RWPE2 (cell line): Measurements from ENCODE around the gene CCL17.

ENCODE experiments used
- ATAC-seq: fragments of 200-7000 bp; cut with Tn5 transposase; 3 replicates; pipeline ENCODE4 v1.9.1; 2021; ENCODE audit warnings: low read depth
- DNase-seq: peaks from one replicate; pipeline ENCODE4 v3.0.0-alpha.2; 2020; ENCODE audit warnings: low spot score
- H3K27ac ChIP-seq: fragments of 450-650 bp; 2 replicates; pipeline ENCODE4 v1.5.1; 2017; ENCODE audit warnings: mild to moderate bottlenecking; ENCODE audit not compliant: poor library complexity, severe bottlenecking
- H3K27me3 ChIP-seq: fragments of 250-450 bp; sonication (Bioruptor Pico); 2 replicates; pipeline ENCODE4 v1.5.1; 2021; ENCODE audit warnings: mild to moderate bottlenecking, moderate library complexity; ENCODE audit not compliant: insufficient read depth, poor library complexity, severe bottlenecking
- H3K36me3 ChIP-seq: fragments of 250-450 bp; sonication (Bioruptor Pico); 2 replicates; pipeline ENCODE4 v1.5.1; 2020; ENCODE audit warnings: low read depth, mild to moderate bottlenecking, moderate library complexity
- H3K4me1 ChIP-seq: fragments of 250-450 bp; sonication (Bioruptor Pico); 2 replicates; pipeline ENCODE4 v1.5.1; 2021; ENCODE audit warnings: mild to moderate bottlenecking, moderate library complexity; ENCODE audit not compliant: insufficient read depth, poor library complexity, severe bottlenecking
- H3K4me3 ChIP-seq: fragments of 250-450 bp; sonication (Bioruptor Pico); 2 replicates; pipeline ENCODE4 v1.5.1; 2021; ENCODE audit warnings: mild to moderate bottlenecking, moderate library complexity; ENCODE audit not compliant: severe bottlenecking
- H3K9me3 ChIP-seq: fragments of 250-450 bp; sonication (Bioruptor Pico); 2 replicates; pipeline ENCODE4 v1.5.1; 2021; ENCODE audit warnings: mild to moderate bottlenecking, moderate library complexity; ENCODE audit not compliant: severe bottlenecking
- TF ChIP-seq, protein P1 (sequence below): fragments of 450-650 bp; IDR thresholded peaks from one replicate; pipeline ENCODE4 v1.5.1; 2017; ENCODE audit warnings: mild to moderate bottlenecking, moderate library complexity; ENCODE audit not compliant: poor library complexity, severe bottlenecking

The CCL17 gene

DNA sequence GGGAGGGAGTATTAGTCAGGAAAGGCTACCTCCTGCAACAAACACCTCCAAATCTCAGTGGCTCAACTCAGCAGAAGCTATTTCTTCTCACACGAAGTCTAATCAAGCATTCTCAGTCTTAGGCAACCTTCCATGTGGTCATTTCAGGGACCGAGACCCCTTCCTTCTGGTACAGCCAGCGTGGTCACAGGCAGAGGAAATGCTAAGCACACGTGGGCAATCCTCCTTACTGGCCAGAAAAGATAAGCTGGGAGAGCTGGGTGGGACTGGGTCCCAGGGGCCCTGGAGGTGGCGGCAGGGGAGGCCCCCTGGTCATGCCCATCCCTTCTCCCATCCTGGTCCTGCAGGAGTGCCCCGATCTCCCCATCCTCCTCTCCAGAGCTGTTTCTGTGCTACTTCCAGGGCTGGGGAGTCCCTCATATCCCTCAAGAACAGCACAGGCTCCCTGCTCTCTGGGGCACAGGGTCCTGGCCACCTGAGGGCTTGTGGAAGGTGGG lies 38.0 kb upstream of the CCL17 start:
- no peak for ATAC-seq
- H3K4me3 ChIP-seq, result no peak overlapping the region
- DNase-seq, result no peak
- H3K27ac ChIP-seq, result no peak overlapping the region
- H3K27me3 ChIP-seq, result no peaks in the 10 kb centered on the region
- no peaks in the 10 kb centered on the region for H3K9me3 ChIP-seq
- H3K4me1 ChIP-seq, result peaks cover 3% of the 10 kb centered on the region
- TF ChIP-seq, protein P1, sequence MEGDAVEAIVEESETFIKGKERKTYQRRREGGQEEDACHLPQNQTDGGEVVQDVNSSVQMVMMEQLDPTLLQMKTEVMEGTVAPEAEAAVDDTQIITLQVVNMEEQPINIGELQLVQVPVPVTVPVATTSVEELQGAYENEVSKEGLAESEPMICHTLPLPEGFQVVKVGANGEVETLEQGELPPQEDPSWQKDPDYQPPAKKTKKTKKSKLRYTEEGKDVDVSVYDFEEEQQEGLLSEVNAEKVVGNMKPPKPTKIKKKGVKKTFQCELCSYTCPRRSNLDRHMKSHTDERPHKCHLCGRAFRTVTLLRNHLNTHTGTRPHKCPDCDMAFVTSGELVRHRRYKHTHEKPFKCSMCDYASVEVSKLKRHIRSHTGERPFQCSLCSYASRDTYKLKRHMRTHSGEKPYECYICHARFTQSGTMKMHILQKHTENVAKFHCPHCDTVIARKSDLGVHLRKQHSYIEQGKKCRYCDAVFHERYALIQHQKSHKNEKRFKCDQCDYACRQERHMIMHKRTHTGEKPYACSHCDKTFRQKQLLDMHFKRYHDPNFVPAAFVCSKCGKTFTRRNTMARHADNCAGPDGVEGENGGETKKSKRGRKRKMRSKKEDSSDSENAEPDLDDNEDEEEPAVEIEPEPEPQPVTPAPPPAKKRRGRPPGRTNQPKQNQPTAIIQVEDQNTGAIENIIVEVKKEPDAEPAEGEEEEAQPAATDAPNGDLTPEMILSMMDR, result no peak
- no peaks in the 10 kb centered on the region for H3K36me3 ChIP-seq

DNA sequence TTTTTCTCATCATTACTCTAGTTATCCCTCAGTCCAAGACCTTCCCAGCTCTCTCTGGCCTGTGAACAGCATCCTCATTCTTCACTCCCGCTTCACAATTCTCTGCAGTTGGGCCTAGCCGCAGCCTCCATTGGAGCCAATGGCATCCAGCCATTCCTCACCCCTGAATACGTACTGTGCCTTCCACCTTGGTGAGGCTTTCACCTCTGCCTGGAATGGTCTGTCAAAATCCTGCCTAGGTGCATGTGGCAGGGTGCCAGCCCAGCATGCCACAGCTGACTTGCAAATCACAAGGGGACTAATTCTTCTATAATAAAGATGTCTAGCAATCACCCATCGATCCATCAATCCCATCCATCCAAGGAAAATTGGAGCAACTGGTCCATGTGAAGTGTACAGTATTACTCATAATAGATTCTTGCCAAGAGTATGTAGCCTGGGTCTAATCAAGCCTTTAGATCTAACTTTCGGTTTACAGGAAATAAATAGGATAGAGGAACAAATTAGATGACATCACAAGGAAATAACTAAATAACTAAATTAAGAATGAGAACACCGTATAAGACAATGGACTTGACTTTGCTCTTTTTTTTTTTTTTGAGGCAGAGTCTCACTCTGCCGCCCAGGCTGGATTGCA lies 37.3 kb upstream of the CCL17 start:
- ATAC-seq (peak; percentile 60), DNase-seq (peak; percentile 19)
- no peak overlapping the region for H3K27ac ChIP-seq
- no peaks in the 10 kb centered on the region for H3K36me3 ChIP-seq
- TF ChIP-seq, protein P1, result no peak
- no peaks in the 10 kb centered on the region for H3K9me3 ChIP-seq
- H3K4me1 ChIP-seq, result peaks cover 3% of the 10 kb centered on the region
- no peak overlapping the region for H3K4me3 ChIP-seq
- no peaks in the 10 kb centered on the region for H3K27me3 ChIP-seq

DNA sequence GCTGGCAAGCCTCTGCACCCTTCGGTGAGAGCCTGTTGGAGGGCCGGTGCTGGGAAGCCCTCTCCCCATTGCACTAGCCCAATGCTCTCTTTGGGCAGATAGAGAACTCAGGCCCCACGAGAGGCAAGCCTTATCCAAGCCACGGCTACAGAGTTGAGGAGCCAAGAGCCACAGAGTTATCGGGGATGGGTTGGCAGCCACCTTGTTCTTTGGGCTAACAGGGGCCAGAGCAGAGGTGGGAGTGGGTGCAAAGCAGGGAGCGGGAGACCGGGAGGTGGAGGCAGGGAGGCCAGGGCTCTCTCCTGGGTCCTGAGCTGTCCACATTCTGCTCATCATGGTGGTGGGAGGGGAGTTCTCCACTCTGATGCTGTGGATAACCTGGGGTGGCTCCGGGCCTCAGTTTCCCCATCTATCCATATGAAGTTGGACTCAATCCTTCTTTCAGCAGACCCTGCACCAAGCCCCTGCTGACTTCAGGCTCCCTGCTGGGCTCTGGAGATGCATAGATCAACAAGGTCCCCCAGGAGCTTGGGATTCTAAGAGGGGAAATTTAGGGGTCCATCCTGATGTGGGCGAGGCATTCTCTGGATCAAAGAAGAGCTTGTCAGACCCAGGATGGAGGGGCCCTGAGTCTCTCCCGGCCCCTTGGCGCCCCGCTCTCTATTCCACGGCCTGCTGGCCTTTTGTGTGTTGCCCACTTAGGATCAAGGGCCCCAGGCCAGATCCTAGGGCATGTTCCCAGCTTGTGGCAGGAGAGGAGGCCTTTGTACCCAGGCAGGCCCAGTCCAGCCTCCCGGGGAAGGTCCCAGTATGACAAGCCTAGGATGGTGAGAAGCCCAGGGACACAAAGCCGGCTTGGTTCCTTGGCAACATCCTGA lies 32.8 kb upstream of the CCL17 start:
- H3K27me3 ChIP-seq, result no peaks in the 10 kb centered on the region
- peaks cover 16% of the 10 kb centered on the region for H3K4me1 ChIP-seq
- H3K9me3 ChIP-seq, result no peaks in the 10 kb centered on the region
- TF ChIP-seq, protein P1, result no peak
- no peak for ATAC-seq
- DNase-seq, result no peak
- H3K27ac ChIP-seq, result no peak overlapping the region
- H3K4me3 ChIP-seq, result no peak overlapping the region
- H3K36me3 ChIP-seq, result no peaks in the 10 kb centered on the region

DNA sequence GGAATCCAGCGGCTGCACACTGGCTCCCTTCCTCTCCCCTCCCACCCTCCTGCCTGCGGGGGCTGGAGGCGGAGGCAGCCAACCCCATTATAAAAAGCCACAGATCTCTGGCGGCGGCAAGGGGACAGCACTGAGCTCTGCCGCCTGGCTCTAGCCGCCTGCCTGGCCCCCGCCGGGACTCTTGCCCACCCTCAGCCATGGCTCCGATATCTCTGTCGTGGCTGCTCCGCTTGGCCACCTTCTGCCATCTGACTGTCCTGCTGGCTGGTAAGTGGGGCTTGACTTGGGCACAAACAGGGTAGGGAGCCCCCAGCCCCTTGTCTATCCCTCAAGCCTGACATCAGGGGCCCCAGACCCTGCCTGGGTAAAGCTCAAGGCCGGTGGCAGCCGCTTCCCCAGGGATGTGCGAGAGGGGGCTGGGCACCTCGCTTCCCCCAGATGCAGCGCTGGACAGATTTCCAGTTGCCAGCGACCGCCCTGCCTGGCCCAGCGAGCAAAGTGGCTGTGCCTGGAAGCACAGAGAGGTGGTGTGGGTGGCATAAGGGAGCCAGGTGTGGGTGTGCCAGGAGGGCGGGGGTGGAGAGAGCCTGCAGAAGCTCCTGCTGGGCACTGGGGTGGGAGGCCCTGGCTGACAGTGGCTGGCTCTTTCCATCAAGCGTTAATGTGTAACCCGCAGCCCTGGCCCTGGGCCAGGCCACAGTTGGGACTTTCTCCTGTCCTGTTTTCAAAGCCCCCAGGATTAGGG lies 32.0 kb upstream of the CCL17 start, which contains the start of gene CX3CL1:
TSS of gene CX3CL1 (plus strand) at position 119 of the 745 bp plus-strand sequence. CDS start at position 198, 79 bp downstream.
- DNase-seq (no peak), ATAC-seq (no peak)
- no peaks in the 10 kb centered on the region for H3K9me3 ChIP-seq
- H3K36me3 ChIP-seq, result no peaks in the 10 kb centered on the region
- no peaks in the 10 kb centered on the region for H3K27me3 ChIP-seq
- H3K27ac ChIP-seq, result no peak within 1 kb of the TSS
- TF ChIP-seq, protein P1, result no peak
- H3K4me1 ChIP-seq, result peaks cover 21% of the 10 kb centered on the region
- H3K4me3 ChIP-seq, result no peak within 1 kb of the TSS
